Peyer's patch (tissue), 4 donors: ENCODE results near the gene TOM1L2. TPM values are rescaled to one million over a fixed set of nuclear protein-coding genes. Genes with fewer than 3 reads are reported as not detected.
"Not testable (repeated sequence)": the region's sequence is repeated elsewhere in the genome, so short reads cannot be mapped to it uniquely, and the experiment has no call there.

Experiments
- DNase-seq, 3 donors: peaks; one replicate each; pipeline ENCODE4 v3.0.0-alpha.2; 2017 to 2019
- H3K27ac ChIP-seq, 4 donors: fragments of 200-600 bp; sonication (generic); one replicate each; pipeline ENCODE4 v1.5.1; 2016 to 2019
- H3K27me3 ChIP-seq, 2 donors: fragments of 200-600 bp; sonication (generic); one replicate each; pipeline ENCODE4 v1.5.1; 2019
- H3K36me3 ChIP-seq, 3 donors: fragments of 200-600 bp; sonication (generic); one replicate each; pipeline ENCODE4 v1.5.1; 2016 to 2019
- H3K4me1 ChIP-seq, 4 donors: fragments of 200-600 bp; sonication (generic); one replicate each; pipeline ENCODE4 v1.5.1; 2016 to 2019
- H3K4me3 ChIP-seq, 4 donors: fragments of 200-600 bp; sonication (generic); 1 replicate in 3 of 4; 2 replicates in 1 of 4; pipeline ENCODE4 v1.5.1; 2016 to 2019; ENCODE audit warnings: mild to moderate bottlenecking in 1 of 4
- H3K9me3 ChIP-seq, 4 donors: fragments of 200-600 bp; sonication (generic); one replicate each; pipeline ENCODE4 v1.5.1; 2016 to 2019; ENCODE audit warnings: mild to moderate bottlenecking in 1 of 4
- CTCF ChIP-seq, 6 experiments: fragments of 450-650 bp in 4 of 6; fragments of 200-600 bp in 2 of 6; sonication (generic) in 1 of 6; IDR thresholded peaks; one replicate each; pipeline ENCODE4 v1.5.1; 2017 to 2019; ENCODE audit warnings: antibody characterized with exemption in 6 of 6, mild to moderate bottlenecking in 3 of 6, moderate library complexity in 1 of 6
- POLR2A ChIP-seq, 2 donors: fragments of 450-650 bp; IDR thresholded peaks; one replicate each; pipeline ENCODE4 v1.5.1; 2017; ENCODE audit warnings: antibody characterized with exemption in 2 of 2, mild to moderate bottlenecking in 2 of 2, moderate library complexity in 2 of 2
- total RNA-seq, 4 donors: library from RNA; depleted of rRNA; stranded (reverse); fragments of >200 nt; gene quantifications; one replicate each; pipeline ENCODE4 v1.1.0, GENCODE V29; 2016

The TOM1L2 gene
- total RNA-seq, 4 donors from 2014 or later = 49.5 to 74.8 (median 62.7) TPM

GRCh38 chr17:17810084-17810894 is 161.9 kb downstream of the TOM1L2 start:
- H3K4me3 ChIP-seq = peak overlapping the region in 3 of 4 donors; percentile 3 to 38 (median 18)
- no peak for TF ChIP-seq CTCF (IDR thresholded peaks at IDR 0.05)
- TF ChIP-seq POLR2A (IDR thresholded peaks at IDR 0.05) = no peak
- no peaks in the 10 kb centered on the region for H3K9me3 ChIP-seq
- peak overlapping the region in 3 of 4 donors; percentile 41 to 64 (median 42) for H3K27ac ChIP-seq
- H3K4me1 ChIP-seq = peaks cover 0 to 28% (median 6%) of the 10 kb centered on the region in 4 donors
- no peak for DNase-seq
- peaks cover 0 to 56% (median 0%) of the 10 kb centered on the region in 3 donors for H3K36me3 ChIP-seq
- H3K27me3 ChIP-seq = no peaks in the 10 kb centered on the region

GRCh38 chr17:17809531-17810083 is 162.6 kb downstream of the TOM1L2 start:
- peaks cover 0 to 28% (median 6%) of the 10 kb centered on the region in 4 donors for H3K4me1 ChIP-seq
- no peak for TF ChIP-seq POLR2A (IDR thresholded peaks at IDR 0.05)
- TF ChIP-seq CTCF (IDR thresholded peaks at IDR 0.05) = no peak
- H3K36me3 ChIP-seq = peaks cover 0 to 56% (median 0%) of the 10 kb centered on the region in 3 donors
- no peak for DNase-seq
- H3K9me3 ChIP-seq = no peaks in the 10 kb centered on the region
- peak overlapping the region in 2 of 4 donors; percentile 18 to 38 for H3K4me3 ChIP-seq
- no peaks in the 10 kb centered on the region for H3K27me3 ChIP-seq
- peak overlapping the region in 3 of 4 donors; percentile 41 to 64 (median 42) for H3K27ac ChIP-seq

- no peak for DNase-seq
- Histone ChIP-seq H3K36me3 (peaks cover 0 to 56% (median 0%) of the 10 kb centered on the region in 3 donors), H3K27me3 (no peaks in the 10 kb centered on the region), H3K4me3 (peak overlapping the region in 1 of 4 donors; percentile 38), H3K4me1 (peaks cover 0 to 28% (median 6%) of the 10 kb centered on the region in 4 donors), H3K27ac (peak overlapping the region in 1 of 4 donors; percentile 38), H3K9me3 (no peaks in the 10 kb centered on the region)
- TF ChIP-seq POLR2A (IDR thresholded peaks at IDR 0.05) (no peak), CTCF (IDR thresholded peaks at IDR 0.05) (no peak)
Observed at GRCh38 chr17:17808706-17809432, 163.3 kb downstream of the TOM1L2 start.

- Histone ChIP-seq H3K36me3 (peaks cover 0 to 53% (median 0%) of the 10 kb centered on the region in 3 donors), H3K4me1 (peaks cover 0 to 28% (median 6%) of the 10 kb centered on the region in 4 donors)
- H3K4me3 ChIP-seq, H3K27me3 ChIP-seq, DNase-seq, H3K27ac ChIP-seq, H3K9me3 ChIP-seq: not testable (repeated sequence)
Observed at GRCh38 chr17:17808200-17808599, 164.0 kb downstream of the TOM1L2 start.

DNA sequence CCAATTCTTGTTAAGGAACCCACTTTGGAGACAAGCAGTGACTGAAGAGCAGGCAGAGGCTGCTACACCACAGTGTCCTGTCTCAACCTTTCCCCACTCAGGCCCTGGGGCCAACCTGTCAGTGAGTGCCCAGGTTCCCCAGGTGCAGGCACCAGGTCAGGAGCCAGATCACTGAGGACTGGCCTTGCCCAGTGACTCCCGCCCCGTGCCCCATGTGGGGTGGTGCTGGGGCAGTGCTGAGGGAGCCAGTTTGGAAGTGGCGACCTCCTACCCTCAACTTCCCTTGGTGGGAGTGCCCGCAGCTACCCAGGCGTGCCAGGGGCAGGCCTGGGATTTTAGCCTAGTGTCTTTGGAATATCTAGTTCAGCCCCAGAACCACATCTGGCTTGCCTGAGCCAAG is 164.8 kb downstream of the TOM1L2 start:
- Histone ChIP-seq H3K27ac (no peak overlapping the region), H3K27me3 (no peaks in the 10 kb centered on the region), H3K4me3 (no peak overlapping the region), H3K4me1 (peaks cover 0 to 25% (median 6%) of the 10 kb centered on the region in 4 donors), H3K9me3 (no peaks in the 10 kb centered on the region), H3K36me3 (peaks cover 0 to 45% (median 0%) of the 10 kb centered on the region in 3 donors)
- DNase-seq = no peak
- TF ChIP-seq CTCF (IDR thresholded peaks at IDR 0.05) (no peak), POLR2A (IDR thresholded peaks at IDR 0.05) (no peak)
